ENCODE measurements around the gene ADAM19.

Gene ADAM19, protein sequence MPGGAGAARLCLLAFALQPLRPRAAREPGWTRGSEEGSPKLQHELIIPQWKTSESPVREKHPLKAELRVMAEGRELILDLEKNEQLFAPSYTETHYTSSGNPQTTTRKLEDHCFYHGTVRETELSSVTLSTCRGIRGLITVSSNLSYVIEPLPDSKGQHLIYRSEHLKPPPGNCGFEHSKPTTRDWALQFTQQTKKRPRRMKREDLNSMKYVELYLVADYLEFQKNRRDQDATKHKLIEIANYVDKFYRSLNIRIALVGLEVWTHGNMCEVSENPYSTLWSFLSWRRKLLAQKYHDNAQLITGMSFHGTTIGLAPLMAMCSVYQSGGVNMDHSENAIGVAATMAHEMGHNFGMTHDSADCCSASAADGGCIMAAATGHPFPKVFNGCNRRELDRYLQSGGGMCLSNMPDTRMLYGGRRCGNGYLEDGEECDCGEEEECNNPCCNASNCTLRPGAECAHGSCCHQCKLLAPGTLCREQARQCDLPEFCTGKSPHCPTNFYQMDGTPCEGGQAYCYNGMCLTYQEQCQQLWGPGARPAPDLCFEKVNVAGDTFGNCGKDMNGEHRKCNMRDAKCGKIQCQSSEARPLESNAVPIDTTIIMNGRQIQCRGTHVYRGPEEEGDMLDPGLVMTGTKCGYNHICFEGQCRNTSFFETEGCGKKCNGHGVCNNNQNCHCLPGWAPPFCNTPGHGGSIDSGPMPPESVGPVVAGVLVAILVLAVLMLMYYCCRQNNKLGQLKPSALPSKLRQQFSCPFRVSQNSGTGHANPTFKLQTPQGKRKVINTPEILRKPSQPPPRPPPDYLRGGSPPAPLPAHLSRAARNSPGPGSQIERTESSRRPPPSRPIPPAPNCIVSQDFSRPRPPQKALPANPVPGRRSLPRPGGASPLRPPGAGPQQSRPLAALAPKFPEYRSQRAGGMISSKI

DNA sequence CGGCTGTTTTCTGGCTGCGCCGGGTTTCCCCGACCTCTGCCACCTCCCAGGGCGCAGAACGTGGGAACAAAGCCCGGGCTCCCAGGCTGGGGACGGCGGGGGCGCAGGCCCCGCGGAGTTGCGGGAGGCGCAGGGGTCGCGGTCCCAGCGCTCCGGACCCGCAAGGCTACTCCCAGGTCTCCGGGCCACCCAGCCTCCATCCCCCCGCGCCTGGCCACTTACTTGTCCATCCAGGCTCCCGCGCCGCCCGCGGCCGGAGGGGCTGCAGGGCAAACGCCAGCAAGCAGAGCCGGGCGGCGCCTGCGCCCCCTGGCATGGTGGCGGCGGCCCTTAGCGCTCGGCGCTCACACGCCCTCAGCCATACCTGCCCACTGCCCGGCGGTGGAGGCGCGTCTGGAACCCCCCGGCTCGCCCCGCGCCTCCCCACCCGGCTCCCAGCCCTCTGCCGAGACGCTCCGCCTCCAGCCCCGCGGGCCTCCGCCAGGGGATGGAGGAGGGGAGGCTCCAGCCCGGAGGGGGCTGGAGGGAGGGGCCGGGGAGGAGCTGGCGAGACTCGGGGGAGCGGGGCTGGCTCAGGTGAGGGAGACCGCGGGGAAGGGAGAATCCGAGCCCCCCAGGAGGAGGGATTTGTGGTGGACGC is at the start of gene ADAM19:
Gene ADAM19, minus strand, starts transcription at position 395 of the 640 bp plus-strand sequence. Its CDS starts 79 bp downstream, at position 316.
- DNase-seq = peak; percentile 56

DNA sequence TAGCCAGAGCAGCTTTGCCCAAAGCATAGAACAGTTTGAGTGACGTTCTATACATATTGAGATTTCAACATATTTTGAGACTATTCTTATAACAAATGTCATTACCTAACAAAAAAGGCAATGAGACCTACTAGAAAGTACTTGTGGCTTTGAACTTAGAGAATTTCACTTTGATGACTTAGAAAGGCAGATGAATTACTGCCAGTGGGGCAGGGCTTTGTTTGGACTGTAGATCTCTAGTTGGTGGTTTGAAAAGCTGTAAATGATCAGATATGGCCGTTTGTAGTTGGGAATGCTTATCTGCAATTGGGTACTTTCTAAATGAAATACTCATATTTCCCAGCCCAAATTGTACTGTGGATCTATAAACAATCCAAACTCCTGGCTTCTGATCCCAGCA is 48.6 kb upstream of the ADAM19 start:
- DNase-seq = no peak

DNA sequence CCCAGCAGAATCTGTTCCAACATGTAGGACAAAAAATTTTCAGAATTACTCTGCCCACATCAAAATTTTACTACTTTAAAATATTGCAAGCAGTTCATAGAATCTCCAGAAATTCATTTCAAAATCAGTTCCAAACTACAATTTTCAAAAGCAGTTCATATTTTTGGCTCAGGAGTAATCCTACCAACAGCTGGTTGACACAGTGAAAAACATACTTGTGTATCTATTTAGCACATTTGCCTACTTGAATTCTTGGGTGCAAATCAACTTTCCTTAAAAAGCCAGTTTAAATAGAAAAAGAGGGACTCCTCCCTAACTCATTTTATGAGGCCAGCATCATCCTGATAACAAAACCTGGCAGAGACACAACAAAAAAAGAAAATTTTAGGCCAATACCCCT is 45.2 kb upstream of the ADAM19 start:
- no peak for DNase-seq

DNA sequence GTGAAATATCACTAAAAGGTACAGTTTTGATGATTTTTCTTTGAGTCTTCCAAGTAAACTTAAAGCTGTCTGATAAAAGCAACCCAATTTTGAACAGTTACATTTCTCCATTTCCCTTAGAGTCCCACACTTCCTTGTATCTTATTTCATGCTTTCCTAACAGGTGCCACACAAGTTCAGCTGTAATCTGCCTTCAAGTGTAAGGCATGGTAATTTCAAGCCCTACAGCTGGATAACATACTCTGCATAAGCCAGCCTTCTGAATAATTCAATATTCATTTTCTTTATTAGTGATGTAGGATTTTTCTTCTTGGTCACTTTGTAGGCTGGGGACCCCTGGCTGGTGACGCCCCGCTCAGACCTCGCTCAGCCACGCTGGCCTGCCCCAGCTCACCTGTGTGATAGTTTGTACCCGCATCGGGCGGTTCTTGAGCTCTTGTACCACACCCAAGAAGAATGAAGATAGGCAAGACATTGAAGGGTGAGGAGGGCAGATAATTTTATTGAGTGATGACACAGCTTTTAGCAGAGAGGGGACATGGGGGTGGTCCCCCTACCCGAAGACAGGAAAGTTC is 42.7 kb upstream of the ADAM19 start:
- DNase-seq = no peak

DNA sequence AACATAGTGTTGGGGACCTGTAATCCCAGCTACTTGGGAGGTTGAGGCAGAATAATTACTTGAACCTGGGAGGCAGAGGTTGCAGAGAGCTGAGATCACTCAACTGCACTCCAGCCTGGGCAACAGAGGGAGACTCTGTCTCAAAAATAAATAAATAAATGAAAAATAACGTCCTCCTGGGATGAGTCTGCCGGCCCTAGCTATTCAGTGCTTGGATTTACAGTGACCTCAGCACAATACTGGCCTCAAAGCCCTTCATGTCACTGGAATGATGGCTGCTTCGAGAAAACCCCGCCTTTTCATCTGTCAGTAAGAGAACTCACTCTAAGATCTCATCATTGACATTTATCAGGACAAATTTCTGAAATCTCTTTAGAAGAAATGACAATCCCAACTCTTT is 41.2 kb upstream of the ADAM19 start:
- DNase-seq = no peak

DNA sequence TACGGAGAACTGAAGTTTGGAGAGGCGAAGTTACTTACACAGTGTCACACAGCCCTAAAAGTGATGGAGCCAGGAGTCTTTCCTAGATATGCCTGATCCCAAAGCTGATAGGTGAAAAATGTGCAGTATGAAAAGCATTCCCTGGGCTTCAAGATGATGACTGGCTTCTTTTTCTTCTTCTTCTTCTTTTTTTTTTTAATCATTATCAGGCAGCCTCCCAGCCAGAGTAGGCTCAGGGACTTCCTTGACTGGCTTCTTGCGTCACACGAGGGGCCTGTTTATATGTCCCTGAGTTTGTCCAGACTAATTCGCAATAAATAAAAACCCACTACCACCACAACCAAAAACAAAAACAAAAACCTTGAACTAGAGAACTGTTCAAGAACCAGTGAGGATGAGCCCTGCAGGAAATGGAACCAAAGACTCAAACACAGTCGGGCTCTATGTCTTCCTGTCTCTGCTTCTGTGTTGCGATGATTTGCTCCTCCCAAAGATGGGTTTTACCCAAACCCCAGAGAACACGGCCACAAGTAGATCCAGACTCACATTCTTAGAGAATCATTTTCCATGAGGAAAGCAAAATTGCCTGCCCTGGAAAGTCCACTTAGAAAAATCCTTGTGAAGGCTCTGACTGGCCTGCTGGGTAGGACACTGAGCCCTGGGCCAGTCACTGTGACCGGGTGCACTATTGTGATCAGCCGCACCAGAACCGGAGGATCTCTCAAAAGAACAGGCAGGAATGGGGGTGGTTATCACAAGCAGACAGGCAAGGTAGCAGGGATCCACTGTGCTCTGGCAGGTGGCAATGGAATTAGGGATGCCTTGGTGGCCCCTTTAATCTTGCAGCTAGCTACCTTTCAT is 38.0 kb upstream of the ADAM19 start:
- no peak for DNase-seq

DNA sequence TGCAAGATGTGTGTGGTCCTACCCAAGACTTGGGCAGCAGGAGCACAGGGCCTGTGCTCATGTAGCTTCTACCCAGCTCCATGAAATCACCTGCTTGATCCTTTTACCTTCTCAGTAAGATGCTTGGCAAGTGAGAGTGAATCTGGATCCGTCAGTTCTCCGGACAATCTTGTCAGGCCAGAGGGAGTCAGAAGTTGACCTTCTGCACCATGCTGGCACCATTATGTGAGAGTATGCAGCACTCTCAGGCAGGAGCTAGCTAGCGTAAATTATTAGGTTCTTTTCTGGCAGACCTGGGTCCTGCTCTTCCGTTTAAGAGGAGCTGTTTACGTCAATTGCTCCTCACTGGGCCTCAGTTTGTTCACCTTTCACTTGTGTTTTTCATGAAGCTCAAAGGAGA is 37.0 kb upstream of the ADAM19 start:
- DNase-seq = no peak

DNA sequence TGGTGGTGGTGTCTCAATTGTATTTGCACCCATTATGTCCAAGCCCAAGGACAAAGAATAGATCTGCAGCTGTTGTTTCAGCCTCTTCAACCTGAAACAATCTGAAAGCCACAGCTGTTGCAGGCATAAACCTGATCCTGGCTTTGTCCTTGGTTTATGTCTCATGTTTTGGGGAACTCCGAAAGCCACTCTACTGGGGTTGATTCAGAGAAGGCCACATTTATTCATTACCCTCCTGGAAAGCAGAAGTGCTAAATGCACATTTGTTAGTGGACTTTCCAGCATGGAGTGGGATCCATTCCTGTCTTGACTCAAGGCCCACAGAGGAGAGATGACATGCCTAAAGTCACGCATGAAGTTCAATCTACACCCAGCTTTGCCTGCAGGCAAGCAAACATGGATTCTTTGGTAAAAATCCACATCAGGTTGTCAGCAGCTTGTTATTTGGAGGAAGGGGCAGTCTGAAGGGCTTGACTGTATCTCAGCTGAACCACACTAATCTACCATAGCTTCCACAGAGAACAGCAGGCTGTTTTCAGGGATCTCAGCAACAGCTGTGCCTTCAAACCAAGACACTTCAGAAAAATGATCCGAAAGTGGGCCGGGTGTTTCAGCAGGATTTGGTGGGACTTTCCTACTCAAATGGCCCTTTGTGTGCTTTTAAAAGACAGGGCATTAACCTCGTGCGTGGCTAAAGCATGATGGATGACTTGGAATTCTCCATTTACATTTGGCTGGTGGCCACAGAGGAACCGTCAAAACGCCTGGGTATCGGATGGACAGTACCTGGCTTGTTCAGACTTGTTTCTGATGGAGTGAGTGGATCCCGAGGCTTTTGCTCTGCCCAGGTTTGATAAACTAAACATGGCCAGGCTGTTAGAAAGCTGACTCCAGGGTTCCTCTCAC is 36.2 kb upstream of the ADAM19 start:
- no peak for DNase-seq

DNA sequence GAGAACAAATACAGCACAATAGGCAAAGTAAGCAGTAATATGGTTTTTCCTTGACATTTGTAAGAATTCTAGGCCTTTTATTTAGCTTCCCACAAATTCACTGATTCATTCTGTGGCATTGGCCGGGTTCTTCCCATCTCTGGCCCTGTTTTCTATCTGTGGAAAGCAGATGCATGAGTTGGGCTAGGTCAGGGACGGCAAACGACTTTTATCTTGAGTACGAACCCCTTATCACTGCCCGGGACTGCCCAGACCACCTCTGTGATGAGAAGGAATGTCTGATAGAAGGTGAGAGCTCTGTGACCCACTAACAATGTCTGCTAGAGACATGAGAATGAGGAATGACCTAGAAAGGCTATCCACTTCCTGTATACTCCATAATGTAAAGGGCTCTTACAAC is 35.4 kb upstream of the ADAM19 start:
- no peak for DNase-seq

DNA sequence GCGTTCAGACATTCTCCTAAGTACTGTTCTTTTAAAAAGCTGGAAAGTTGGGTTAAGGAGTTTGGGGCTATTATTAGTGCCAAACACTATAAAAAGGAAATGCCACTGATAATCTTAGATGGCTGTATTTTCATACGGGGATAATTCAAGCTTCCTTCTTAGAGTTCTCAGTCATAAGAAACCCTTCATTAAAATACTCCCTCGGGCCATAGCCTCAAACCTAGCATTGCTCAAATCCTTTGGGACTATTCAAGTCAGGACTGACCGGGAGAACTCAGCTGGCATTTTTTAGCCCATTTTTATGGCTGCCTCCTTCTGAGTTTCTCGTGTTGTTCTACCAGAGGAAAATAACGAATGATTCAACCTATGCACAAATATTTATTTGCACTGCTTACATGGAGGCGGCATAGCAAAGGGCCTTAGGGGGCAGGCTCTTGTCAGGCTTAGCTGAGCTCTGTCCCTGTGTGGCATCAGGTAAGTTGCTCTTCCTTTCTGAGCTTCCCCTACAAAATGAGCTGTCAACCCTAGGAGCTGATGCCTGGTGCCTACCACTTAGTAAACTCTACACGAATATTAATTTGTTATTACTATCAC is 33.5 kb upstream of the ADAM19 start:
- no peak for DNase-seq

DNA sequence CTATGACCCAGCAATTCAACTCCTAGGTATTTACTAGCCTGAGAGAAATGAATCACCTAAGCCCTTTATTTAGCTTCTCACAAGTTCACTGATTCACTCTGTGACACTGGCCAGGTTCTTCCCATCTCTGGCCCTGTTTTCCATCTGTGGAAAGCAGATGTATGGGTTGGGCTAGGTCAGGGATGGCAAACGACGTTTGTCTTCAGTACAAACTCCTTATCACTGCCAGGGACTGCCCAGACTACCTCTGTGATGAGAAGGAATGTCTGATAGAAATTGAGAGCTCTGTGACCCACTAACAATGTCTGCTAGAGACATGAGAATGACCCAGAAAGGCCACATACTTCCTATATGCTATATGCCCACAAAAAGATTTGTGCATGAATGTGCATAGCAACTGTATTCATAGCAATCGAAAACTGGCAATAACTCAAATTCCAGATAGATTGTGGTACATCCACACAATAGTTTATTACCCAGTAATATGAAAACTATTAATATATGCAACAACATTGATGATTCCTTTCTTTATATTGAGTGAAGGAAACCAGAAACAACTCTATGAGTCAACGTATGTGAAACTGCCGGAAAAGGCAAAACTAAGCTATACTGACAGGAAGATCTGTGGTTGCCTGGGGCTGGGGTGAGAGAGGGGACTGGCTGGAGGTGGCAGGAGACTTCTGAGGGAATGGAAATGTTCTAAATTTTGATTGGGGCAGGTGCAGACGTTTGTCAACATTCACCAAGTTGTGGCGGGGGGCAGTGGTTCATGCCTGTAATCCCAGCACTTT is 32.0 kb upstream of the ADAM19 start:
- peak; percentile 69 for DNase-seq

DNA sequence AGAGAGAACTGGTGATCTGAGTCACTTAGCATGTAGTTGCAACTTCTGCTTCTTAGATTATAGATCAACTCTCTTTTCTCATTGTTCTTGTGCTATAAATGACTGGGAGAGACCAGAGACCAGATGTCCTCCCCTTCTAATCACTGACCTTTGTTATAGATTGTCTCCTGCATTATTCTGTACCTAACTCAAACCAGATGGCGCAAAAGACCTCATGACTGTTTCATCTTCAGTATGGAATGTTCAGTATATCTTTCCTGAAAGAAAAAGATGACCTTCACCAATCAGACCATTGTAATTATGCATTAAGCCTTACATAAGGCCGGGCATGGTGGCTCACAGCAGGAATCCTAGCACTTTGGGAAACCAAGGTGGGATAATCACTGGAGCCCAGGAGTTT is 30.5 kb upstream of the ADAM19 start:
- no peak for DNase-seq

DNA sequence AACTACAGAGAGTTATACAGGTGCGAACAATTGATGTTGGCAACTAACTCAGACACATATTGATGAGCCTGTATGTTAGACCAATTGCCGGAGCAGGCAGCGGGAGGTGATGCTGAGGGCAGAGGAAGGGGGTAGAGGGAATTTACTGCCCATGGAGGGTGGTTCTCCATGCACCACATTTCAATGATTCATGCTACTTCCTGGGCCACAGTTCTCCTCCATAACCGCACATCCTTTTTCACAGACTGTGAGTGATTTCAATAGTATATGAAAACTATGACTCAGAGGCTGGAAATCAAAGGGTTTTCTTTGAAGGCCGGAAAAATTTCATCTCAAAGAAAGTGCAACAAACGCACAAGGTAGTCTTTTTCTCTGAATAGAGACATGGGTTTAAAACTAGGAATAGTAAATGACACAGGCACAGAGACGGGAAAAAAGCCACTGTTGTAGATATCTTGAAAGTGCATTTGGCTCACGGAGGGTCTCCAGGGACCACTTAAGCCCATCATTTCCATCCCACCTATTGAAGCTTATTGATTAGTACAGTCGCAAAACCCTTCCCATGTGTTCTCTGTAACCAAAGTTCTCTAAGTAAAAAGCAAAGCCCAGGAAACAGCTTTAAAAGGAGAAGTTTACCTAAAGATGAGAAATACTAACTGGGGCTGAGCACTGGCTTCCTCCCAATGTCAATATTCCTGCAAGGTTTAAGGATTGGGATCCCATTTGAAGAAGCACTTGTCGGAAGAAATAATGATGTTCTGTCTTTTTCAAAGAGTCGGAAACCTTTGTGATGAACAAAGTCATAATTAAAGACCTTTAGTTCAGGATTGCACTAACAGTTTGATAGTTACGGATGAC is 28.0 kb upstream of the ADAM19 start:
- DNase-seq = peak; percentile 79

DNA sequence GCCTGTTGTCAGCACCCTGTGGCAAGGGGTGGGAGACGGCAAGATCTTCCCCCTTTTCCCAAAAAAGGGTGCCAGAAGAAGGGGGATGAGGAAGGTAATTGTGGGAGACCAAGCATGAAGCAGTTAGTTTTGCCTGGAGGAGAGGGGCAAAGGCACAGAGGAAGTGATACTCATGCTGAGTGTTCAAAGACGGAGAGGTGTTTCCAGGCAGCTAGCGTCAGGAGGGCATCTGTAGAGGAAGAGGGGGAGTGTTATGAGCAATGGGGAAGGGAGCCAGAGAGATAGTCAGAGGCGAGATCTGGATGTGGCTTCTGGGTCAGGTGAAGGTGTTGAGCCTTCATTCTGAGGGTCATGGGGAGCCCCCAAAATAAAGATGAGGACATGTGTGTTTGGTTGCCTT is 26.9 kb upstream of the ADAM19 start:
- DNase-seq = no peak

DNA sequence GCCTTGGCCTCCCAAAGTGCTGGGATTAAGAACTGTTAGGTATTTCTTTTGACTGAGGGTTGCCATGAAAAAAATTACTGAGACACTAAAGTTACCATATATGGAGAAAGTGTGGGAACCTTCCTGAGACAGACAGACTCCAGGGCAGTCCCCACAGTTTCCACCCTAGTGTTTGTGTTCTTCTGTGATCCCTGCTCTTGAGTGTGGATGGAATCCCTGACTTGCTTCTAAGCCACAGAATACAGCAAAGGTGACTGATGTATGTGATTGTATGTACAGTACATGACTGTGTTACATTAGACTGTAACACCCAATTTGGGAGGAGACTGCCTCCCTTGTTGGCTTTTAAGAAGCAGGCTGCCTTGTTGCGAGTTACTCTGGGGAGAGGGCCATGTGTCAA is 24.7 kb upstream of the ADAM19 start:
- no peak for DNase-seq

DNA sequence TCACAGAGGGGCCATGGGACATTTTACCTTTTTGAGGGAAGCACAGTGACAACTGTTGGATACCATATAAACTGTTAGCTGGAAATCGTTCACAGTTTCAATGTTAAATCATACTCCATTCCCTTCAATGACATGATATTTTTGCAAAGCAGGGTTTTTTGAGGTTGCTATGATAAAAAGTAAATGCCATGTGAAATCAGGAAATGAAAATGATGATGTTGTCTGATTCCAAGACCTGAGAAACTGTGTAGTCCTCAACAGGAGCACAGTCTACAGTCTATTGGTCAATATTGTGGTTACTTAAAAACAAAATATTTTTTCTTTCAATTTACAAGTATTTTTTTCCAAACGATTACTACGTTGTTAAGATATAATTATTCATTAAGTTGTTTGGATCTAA is 24.0 kb upstream of the ADAM19 start:
- no peak for DNase-seq

DNA sequence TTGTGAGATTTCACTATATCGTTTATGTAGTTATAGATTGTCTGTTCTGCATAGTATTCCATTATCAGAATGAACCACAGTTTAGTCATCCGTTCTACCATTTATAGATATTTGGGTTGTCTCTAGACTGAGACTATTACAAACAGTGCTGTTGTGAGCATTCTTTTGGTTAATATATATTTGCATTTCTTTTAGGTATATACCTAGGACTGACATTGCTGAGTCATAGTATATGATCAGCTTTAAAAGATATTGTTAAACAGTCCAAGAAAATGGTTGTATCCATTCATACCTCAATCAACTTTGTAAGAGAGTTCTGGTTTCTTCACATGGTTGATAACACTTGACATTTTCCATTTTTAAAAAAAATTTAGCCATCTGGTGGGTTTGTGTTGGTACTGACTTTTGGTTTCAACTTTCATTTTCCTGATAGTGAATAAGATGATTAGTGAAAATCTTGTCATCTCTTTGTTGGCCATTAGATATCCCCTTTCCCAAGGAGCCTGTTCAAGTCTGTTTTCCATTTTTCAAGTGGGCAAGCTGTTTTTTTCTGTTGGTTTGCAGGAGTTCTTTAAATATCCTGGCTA is 22.9 kb upstream of the ADAM19 start:
- DNase-seq = no peak

DNA sequence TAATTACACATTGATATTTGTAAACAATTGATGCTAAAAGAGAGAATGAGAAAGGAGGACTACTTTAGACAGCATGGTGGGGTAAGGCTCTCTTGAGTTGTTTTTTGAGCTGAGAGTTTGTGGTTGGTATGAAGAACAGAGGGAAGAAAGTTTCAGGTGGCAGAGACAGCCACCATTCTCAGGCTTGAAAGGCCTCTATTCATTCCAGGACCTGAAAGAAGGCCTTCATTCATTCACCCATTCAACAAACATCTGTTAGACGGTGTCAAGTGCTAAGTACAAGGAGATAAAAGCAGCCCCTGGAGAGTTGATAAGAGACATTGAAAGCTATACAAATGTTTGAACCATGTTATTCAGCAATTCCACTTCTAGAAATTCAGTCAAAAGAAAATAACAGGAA is 21.7 kb upstream of the ADAM19 start:
- no peak for DNase-seq

Data from CD4-positive, alpha-beta T cell treated with Interleukin-12 subunit alpha and Interleukin-12 subunit beta, for 1 hour (primary cell).